Stimulated activated CD8-positive, alpha-beta memory T cell treated with anti-CD3 and anti-CD28 coated beads, Interleukin-7, amount 100 ng/mL, for 24 hours (primary cell): ENCODE data around the gene SAYSD1.

Experiments
- DNase-seq: peaks from one replicate; pipeline ENCODE4 v3.0.0-alpha.2; 2020; ENCODE audit warnings: low read depth

Gene SAYSD1

DNA sequence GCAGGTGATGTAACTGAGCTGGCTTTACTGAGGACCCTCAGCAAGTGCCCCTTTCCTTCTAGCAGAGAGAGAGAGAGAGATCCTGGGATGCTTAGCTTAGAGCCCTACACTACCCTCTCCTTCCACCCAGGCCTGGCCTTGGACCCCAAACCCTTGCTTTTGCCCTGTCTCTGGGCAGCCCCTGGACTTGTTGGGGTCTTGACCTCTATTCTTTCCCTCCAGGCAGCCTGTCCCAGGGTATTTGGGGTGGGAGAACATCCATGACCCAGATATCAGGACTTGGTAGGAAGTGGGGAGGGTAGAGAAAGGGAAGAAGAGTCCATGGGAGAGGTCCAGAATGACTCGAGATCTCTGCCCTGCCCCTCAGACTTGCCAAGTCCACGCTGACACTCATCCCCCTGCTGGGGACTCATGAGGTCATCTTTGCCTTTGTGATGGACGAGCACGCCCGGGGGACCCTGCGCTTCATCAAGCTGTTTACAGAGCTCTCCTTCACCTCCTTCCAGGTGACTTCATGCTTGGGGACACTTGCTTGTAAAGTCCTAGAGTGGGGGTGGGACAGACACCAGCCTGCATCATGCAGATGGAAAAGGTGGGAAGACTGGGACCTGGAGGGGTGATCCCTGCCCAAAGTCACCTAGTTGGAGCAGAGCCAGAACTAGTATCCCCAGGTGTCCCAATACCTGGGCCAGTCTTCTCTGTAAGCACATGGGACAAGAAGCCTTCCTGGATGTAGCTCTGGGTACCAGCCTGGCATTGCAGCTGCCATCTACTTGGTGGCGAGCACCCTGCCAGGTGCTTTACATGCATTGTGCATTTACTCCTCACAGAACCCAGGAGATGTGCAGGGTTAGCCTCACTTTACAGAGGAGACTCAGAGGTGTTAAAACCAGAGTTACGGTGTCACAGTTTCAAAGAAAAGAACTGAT, 35.5 kb downstream of the SAYSD1 start:
- DNase-seq = no peak

DNA sequence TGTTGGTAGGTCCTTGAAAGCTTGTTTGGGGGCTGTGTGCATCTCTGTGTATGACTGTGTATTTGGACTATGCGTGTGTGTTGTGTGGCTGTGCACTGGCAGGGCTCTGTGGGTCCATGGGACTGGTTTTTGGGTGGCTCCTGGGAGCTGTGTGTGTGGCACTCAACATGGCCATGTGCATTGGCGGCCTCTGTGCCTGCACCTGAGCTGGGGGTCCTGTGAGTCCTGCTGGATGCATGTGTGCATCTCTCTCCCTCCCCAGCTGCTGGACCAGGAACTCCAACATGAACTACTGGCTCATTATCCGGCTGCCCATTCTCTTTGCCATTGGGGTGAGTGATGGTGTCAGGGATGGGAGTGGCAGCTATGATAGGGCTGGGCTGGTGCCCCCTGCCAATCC, 36.3 kb downstream of the SAYSD1 start:
- no peak for DNase-seq

DNA sequence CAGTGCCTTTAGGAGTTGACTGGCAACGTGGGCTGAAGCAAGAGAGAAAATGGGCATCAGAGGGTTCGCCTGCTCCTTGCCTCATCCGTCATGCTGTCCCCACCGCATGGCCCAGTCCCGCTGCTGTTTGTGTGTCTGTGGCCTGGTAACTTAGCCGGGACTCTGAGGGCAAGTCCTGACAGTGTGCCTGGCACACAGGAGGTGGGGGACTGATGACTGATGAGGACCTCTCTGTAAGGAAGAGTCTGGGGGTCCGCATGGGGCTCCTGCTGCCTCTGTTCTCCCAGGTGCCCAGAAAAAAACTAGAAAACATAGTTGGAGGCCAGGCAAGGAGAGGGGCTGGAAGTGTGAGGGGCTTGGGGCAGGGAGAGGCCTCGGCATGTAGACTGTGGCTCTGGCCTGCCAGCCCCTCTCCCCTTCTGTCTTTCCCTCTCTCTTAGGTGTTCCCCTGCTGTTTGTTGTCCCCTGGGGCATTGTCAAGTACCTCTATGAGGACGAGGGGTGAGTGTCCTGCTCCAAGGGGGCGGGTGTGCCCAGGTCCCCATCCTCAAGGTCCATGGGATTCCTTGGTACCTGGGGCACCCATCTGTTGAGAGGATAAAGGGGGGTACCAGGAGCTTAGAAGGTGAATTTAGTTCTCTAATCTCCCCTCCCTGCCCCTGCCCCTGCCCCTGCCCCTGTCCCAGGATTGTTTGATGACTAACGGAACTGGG, 36.9 kb downstream of the SAYSD1 start:
- no peak for DNase-seq

DNA sequence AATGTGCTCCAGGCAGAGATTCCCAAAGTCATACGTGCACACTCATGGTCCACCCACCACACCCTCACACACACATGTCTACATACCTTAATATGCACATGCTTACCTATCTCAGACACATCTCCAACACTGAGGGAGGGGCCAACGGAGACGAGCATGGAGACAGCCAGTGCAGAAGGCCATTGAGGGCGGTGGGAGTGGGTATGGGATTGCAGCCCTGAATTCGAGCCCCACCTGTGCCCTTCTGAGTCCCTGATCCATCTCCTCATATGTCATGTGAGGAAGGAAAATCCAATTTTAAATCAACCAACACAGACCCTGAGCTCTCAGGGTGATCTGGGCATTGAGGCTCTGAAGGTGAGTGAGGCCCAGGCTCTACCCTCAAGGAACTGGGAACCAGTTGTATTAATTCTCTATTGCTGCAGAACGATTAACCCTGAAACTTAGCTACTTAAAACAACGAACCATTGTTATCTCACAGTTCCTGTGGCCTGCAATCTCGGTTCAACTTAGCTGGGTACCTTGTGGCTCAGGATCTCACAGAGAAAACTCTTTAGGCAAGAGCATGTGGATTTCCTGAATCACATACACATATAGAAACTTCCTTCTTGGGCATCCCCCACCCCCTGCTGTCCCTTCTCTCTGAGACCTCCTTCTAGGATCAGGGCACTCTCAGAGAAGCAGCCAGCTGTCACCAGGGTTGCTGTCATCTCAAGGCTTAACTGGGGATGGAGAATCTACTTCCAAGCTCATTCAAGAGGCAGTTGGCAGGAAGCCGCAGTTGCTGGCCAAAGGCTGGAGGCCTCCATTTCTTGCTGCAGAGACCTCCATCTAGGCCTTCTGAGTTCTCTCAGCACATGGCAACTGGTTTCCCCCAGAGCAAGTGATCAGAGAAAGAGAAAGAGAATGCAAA, 38.1 kb downstream of the SAYSD1 start:
- DNase-seq = no peak

DNA sequence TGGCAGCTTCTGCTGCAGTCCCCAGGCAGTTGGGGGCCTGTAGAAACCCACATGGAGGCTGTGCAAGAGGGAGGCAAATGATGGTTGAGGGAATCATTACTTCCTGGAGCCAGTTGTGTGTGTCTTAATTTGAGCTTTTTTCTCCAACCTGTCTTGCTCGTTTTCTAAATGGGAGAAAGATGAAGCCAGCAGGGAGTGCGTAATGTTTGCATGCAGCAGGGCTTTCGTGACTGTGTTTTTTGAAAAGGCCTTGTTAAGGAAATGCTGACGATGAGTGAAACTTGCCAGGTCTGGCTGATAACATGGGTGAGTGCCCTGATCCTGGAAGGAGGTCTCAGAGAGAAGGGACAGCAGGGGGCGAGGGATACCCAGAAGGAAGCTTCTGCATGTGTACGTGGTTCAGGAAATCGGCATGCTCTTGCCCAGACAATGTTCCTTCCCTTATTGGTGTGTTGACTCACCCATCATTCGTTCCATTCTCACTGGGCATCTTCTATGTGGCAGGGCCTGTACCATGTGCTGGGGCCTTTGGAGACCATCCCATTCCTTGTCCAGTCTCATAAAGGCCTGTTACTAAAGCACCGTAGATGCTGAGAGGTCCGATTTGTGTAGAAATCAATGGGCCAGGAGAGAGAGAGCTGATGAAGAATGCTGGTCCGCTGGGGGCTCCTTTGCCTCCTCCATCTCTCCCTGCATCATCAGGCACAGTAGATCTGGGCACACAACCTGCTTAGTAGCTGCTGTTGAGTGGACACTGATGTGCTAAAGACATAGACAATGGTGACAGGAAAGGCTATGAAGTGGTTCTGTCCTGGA, 39.0 kb downstream of the SAYSD1 start:
- no peak for DNase-seq

DNA sequence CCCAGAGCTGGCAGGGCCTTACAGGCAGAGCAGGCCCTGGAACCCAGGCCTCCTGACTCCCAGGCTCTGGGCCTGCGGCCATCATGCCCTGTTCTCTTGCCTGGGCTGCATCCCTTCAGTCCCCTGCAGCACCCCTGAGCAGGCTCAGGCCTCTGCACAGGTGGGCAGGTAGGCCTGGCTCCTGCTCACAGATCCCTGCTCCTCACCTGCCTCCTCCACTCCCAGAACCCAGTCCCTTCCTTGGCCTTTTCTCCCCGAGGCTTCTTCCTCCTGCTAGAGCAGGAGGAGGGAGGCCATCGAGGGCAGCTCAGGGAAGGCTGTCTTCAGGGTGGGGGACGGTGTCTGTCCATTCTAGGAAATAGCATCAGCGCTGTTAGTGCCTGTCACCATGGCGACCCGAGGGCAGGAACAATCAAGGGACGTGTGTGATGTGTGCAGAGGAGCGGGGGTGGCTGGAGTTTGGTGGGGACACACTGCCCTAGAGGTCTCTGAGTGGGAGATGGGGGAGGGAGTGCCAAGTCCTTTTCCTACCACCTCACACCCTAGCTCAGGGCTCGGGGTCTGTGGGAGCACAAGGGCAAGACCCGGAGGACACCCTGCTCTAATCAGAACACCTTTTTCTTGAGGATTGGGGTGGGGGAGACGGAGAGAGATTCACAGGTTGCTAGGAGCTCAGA, 39.8 kb downstream of the SAYSD1 start:
- DNase-seq = no peak

DNA sequence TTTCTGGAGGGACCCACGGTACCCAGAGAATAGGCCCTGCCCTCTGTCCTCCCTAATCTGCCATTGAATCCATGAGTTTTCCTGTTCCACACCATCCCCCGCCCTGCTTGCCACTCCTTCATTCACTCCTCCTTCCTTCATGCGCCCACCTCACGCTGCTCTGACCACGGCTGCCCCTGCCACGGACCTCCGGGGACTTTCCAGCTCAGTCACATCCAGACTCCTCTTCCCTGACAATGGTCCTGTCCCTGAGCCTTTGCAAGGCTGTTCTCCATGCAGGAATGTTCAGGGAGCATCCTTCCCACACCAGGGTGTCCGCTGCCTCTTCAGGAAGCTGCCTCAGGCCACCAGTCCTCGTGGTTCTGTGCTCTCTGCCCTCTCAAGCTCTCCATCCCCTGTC, 40.5 kb downstream of the SAYSD1 start:
- DNase-seq = no peak

DNA sequence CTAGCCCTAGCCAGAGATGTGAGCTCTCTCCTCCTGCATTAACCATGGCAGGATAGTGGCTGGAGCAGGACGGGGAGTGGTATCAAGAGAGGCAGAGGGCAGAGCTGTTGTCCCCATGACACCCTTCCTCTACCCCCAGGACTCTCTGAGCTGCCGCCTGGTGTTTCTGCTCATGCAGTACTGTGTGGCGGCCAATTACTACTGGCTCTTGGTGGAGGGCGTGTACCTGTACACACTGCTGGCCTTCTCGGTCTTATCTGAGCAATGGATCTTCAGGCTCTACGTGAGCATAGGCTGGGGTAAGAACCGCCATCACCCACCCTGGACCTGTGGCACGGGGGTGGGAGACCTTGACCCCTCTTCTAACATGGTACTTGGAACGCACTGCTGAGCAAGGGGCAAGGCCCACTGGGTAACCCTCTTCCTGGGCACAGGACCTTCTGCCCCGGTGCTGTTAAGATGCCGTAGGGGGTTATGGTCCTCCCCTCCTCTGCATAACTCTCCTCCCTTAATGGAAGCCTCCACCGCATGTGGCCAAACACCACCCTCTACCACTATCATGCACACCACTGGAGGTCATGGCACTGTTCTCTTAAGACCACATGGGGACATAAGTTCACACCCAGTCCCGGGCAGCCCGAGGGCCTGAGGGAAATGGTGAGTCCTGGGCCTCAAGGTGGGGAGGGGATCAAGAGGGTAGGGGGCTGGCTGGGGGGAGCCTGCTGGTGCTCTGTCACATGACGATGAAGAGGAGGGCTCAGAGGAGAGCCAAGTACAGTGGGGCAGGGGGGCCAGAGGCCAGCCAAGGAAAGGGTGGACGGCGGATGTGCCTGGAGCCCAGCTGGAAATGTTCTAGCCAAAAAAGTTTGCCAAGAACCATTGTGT, 41.3 kb downstream of the SAYSD1 start:
- no peak for DNase-seq

DNA sequence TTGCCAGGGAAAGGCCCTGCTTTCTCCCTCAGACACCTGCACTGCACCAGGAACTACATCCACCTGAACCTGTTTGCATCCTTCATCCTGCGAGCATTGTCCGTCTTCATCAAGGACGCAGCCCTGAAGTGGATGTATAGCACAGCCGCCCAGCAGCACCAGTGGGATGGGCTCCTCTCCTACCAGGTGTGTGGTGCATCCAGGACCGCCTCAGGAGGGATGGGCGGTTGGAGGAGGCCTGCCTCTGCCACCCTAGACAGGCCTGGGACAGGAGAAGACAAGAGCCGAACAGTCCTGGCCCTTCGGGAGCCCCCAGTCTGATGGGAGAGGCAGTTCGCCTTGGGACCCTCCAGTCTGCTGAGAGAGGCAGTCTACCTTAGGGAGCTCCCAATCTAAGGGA, 42.2 kb downstream of the SAYSD1 start:
- DNase-seq = no peak

DNA sequence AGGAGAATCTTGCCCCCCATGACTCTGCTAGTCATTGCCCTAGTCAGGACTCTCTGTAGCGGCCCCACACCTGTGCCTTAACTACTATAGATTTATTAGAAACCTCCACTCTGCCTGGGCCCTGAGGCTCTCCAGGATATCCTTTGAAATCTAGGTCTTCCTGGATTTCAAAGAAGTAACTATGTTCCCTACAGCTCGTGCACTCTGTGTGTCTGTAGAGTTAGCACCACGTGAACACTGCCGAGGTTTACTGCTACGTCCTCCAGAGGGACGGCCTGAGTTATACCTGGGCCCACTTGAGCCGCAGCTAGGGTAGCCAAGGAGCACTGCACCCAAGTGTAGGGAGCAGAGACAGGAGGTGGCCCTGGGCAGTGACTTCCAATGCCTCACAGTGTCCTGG, 46.6 kb downstream of the SAYSD1 start:
- no peak for DNase-seq

DNA sequence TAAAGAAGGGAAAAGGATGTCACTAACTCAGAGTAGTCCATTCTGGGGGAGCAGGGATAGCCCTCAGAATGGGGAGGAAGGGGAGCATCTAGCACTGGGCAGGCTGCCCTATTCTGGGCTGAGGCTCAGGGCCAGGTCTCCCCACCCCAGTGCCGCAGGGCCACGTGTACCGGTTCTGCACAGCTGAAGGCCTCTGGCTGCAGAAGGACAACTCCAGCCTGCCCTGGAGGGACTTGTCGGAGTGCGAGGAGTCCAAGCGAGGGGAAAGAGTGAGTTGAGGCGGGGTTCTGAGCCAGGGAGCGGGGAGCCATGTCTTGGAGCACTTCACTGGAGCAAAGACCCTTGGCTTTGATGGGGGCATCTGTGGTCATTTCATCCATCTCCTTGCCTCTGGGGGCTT, 49.4 kb downstream of the SAYSD1 start:
- no peak for DNase-seq

DNA sequence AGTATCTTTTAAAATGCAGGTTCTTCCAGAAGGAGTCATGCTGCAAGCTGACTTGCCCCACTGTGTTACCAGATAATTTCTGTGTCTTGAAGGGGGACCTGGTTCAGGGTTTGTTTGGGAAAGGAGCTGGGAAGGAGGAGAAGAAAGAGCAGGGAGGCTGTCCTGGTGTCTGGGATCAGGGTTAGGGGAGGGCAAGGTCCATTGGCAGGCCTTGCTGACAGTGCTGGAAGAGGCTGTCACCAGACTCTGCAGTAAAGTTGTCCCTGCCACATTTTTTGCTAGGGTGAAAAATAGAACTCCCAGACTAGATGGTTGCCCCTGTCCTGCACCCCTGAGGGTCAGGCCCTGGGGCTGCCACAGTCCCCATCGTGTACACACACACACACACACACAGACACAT, 51.5 kb downstream of the SAYSD1 start:
- DNase-seq = no peak

DNA sequence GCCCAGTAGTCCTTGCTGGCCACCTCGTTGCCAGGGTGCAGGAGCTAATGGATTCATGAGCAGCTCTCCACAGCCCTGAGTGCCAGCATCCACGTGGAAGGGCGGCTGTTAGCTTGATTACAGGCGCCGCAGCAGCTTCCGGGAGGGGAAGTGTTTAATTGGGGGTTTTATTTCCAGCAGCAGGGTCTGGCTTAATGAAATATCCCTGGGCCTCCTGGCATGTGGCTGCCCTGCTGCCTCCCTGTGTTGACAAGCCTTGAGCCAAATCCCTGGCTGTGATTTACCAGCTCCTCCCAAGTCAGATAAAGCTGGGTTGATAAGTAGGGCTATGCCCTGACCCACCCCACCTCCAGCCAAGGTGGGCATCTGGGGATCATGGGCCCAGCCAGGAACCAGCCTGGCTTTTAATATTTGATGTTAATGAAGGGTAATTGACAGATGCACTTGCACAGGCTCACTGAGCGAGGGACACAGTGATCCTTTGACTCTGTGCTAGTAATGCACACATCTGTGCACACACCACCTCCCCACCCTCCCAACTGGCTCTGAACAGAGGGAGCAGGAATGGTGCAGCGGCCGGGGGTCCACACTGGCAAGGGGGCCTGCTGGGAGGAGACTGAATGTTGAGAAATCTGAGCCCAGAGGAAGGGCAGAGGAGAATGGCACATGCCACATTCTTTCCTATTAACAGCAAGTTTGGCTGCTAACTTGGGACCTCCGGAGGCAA, 52.8 kb downstream of the SAYSD1 start:
- DNase-seq = no peak

DNA sequence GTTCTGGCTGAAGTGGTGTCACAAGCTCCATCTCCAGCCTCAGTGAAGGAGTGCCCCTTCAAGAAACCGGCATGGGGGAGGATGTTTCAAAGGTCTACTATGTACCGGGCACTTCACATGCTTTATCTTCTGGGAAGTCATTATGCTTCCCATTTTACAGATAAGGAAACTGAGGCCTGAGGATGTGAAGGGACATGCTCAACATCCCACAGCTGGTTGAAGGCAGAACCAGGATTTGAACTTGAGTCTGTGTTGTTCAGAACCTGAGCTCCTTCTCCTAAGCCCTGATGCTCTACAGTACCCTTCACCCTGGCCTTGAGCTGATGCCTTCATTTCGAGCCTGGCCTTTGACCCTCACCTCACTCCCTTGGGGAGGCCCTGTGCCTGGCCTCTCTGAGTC, 53.4 kb downstream of the SAYSD1 start:
- DNase-seq = no peak

DNA sequence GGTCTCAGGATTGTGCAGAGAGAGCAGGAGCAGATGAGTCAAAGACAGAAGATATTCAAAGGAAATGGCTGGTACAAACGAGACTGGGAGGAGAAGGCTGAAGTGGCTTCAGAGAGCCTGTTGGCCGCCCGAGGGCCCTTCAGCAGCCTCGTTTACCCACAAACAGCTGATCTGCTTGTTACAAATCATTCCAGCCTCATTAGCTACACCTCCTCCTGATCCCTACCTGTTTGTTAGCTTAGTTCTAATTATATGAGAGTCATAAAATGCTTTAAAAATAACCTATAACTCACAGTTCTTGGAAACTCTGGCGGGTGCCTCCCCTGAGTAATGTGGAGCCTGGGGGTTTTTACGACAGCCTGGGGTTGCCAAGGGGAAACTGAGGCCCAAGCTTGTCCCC, 53.8 kb downstream of the SAYSD1 start:
- DNase-seq = no peak

DNA sequence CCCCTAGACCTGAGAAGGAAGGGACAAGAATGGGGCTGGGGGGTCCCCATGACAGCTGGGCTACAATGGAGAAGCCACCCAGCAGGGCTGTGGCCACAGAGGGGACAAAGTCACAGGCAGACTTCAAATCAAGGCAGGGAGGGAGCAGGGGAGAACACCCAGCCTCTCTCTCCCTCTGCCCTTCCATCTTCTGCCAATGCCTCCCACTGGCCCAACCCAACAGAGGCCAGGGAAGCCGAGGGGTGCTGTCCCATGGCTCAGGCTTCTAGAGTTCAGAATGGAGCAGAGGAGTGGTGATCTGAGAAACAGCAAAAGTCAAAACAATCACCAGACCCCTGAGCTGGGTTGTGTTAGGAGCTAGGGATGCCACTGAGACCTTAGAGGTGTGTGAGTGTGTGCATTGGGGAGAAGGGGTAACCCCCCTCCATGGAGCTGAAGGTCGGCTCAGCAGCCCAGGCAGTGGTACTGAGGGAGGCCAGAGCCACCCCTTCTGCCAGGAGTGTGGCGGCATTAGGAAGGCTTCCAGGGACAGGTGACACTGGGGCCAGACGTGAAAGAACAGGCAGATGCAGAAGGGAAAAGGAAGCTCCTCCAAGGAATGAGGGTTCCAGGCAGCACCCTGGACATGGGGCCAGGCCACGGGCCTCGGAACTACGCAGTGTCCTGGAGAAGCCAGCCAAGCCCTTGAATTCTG, 54.4 kb downstream of the SAYSD1 start:
- no peak for DNase-seq

DNA sequence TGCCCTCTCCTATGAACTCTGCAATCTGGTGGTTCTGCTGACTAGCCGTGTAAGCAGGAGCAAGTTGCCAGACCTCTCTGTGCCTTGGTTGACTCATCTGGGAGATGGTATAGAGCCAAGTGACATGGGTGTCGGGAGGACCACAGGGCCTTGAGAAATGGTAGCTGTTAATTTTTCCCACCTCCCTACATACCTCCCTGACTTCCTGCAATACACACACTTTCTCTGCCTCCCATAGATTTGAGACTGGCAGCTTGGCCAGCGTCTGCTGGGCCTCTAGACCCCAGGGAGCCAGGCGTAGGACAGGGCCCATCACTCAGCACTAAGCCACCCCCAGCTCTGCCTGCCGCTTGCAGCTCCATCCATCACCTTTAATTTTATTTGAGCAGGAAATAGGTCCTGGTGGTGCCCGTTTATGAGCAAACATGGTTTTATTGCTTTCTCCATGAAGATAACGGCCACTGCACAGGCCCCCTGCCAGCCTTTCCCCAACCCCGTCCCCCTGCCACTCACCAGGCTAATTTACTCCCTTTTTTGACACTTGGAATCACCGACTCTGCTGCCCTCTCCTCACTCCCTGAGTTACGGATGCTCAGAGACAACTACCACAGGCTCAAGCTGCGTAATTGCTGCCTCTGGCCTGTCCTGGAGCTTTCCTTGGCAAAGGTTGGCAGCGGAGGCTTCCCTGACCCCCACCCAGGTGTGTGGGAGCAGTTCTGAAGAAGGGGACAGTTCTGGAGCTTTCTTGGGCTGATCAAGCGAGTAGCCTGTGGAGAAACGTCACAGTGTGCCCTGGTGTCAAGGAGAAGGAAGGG, 55.3 kb downstream of the SAYSD1 start:
- no peak for DNase-seq
